HG03469 (cell line): ENCODE data around the gene ATP6AP2.
"Not testable (repeated sequence)": the region's sequence is repeated elsewhere in the genome, so short reads cannot be mapped to it uniquely, and the experiment has no call there.

ENCODE experiments used
- ATAC-seq: cut with Tn5 transposase; IDR thresholded peaks from one replicate; pipeline ENCODE4 v1.9.1; 2021; ENCODE audit warnings: mild to moderate bottlenecking, moderate library complexity, moderate number of reproducible peaks; ENCODE audit not compliant: unreplicated experiment

The ATP6AP2 gene

DNA sequence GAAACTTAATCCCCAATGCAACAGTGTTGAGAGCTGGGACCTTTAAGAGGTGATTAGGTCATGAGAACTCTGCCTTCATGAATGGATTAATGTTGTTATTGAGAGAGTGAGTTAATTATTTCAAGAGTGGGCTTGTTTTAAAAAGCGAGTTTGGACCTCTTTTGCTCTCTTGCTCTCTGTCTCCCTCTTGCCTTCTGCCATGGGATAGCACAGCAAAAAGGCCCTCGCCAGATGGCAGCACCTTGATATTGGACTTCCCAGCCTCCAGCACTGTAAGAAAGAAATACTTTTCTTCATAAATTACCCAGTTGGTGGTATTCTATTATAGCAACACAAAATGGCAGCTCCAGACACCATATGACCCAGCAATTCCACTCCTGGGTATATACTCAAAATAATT, 7.0 kb upstream of the ATP6AP2 start:
- ATAC-seq, result no peak

DNA sequence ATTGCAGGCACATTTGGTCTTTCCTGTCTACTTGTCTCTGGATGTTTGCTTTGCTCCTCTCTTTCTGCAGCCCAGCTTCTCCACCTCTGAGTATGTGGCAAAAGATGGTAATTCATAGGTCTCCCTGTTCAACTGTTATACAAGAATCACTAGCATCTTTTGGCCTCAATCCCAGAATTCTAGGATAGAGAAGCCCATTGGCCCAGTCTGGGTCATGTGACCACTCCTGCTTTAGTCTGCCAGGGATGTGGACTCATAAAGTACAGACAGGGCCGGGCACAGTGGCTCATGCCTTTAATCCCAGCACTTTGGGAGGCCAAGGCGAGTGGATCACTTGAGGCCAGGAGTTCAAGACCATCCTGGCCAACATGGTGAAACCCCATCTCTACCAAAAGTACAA, 5.4 kb upstream of the ATP6AP2 start:
- ATAC-seq, result not testable (repeated sequence)

DNA sequence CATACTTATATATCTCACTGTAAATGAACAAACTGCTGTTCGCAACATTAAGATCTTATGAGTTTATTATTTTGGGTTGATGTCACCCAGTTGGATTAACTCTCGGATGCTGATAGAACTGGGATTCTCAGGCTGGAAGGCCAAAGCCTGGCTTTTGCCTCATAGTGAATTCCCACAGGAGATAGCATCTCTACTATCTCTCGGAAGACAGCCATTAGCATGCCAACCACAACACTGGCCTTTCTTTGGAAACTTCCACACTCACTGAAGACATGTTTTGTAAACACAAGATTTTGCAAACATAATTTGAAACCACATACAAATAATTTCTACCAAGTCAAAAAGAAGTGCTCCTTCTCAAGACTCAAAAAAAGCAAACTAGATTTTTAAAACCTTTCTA, 4.5 kb upstream of the ATP6AP2 start:
- no peak for ATAC-seq

DNA sequence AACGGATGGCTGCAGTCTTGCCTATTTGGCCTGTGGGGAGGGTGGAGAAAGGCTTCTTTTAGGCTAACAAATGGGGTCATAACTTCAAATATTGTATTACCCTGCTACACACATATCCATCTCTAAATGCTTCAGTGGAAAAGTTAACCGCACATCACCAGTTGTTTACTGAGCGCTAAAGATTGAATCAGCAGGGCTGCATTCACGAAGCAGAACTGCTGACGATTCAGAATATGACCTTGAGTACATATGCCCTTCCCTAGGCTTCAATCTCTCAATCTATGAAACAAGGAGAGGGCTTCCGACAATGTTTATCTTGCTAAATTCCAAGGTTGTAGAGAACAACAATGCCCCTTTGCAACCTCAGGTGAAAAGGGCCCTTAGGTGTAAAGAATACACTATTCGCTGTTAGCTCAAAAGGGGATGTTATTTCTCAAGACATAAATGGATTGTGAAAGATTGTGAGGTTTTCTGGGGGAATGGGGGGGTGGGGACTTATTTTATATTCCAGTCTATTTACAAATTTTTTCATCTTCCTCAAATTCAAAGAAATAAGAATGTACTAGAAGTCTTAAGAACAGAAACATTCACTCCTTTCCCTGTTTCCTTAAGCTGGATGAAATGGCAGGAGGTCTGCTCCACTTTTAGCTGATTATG, 2.6 kb upstream of the ATP6AP2 start:
- no peak for ATAC-seq

DNA sequence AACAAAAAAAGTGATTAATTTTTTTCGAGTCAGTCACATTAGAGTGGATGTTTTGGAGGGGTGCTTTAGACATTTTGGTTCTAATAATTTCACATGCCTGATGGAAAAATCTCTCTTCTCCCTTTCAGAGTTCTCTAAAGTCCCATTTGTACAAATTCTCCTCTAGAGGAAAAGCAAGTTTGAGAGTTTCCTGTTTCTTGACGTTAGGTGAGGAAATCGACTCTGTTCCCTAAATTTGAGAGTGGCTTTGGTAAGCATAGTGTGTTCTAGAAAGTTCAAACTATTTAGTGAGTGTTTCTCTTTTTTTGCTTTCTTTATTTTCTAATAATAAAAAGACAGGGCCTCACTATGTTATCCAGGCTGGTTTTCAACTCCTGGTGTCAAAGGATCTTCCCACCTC, 1.6 kb upstream of the ATP6AP2 start:
- ATAC-seq, result no peak

DNA sequence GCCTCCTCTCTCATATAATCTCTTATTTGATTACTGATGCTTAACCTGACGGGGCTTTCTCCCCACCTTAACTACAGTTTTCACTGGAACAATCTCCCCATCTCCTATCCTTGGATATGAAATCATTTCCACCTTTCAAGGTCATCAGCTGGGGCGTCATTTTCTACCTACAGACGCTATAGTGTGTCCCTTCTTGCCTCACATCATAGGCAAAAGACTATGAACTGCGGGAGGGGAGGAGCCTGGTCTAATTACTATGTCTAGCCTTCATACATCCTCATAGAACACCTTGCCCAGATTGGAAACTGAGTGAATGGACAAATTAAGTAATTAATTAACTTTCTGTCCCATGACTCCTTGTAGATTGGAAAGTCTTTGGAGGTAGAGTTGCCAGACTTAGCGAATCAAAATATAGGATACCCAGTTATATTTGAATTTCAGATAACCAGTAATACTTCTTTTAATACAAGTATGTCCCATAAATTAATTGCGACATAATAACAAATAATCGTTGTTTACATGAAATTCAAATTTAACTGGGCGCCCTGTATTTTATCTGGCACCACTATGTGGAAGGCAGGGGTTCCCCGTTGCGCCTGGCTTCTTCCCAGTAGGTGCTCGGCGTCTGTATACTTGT, 752 bp upstream of the ATP6AP2 start:
- ATAC-seq, result peak; percentile 21

DNA sequence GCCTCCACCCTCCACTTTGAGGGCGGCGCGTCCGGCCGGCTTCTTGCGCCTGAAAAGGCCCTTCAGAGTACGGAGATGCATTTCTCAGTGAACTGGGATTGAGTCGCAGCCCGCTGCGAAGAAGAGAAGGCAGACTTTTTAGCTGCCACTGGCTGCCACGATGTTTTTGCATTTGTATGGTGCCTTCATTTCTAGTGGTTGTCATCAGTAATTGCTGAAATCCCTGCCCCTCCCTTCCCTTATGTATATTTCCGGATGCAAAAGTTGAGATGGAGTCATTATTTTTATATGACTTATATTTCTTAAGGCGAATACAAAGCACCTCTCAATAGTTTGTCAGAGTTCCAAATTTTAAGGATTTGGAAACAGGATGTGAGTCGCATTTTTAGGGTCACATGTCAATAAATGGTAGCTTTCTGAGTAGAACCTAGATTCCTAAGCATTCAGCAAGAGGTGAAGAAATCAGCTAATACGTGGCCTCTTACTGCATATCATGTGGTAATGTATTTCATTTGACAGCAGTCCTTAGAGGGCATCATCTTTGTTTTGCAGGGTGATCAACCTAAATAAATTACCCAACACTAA, 658 bp downstream of the ATP6AP2 start:
- ATAC-seq, result no peak

DNA sequence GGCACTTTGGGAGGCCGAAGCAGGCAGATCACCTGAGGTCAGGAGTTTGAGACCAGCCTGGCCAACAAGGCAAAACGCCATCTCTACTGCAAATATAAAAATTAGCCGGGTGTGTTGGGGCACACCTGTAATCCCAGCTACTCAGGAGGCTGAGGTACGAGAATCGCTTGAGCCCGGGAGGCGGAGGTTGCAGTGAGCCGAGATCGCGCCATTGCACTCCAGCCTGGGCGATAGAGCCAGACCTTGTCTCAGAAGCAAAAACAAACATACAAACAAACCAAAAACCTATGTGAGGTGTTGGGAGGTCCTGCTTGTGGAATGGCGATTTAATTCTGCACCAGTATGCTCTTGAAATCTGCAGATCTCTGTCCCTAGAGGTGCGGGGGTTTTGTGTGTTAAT, 1.4 kb downstream of the ATP6AP2 start:
- not testable (repeated sequence) for ATAC-seq

DNA sequence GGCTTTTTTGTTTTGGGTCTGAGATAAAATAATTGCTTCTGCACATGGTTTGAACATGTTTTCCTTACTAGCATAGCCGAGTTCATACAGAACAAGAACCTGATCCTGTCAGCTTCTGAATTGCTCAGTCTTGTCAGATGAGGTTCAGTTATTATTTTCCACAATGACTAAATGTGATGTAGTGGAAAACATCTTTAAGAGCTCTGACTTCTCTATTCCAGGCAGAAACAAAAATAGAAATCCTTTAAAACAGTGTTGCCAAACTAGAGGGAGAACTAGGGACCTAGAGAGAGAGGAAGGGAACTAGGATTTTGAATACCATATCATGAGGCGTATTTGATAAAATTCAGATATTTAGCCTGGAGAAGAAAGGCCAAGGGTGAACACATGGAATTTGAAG, 2.0 kb downstream of the ATP6AP2 start:
- no peak for ATAC-seq

DNA sequence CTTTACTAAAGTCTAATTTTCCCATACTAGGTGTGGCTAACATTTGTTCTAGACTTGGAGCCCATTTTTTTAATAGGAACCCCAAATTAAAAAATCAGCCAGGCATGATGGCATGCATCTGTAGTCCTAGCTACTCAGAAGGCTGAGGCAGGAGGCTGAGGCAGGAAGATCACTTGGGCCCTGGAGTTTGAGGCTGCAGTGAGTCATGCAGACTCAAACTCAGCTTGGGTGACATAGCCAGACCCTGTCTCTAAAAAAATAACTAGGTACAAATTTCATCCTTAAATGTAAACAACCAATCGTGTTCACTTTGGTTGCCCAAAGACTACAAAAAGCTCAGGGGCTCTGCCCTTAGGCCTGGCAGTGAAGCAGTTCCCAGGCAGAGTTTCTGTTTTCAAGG, 6.9 kb downstream of the ATP6AP2 start:
- not testable (repeated sequence) for ATAC-seq

DNA sequence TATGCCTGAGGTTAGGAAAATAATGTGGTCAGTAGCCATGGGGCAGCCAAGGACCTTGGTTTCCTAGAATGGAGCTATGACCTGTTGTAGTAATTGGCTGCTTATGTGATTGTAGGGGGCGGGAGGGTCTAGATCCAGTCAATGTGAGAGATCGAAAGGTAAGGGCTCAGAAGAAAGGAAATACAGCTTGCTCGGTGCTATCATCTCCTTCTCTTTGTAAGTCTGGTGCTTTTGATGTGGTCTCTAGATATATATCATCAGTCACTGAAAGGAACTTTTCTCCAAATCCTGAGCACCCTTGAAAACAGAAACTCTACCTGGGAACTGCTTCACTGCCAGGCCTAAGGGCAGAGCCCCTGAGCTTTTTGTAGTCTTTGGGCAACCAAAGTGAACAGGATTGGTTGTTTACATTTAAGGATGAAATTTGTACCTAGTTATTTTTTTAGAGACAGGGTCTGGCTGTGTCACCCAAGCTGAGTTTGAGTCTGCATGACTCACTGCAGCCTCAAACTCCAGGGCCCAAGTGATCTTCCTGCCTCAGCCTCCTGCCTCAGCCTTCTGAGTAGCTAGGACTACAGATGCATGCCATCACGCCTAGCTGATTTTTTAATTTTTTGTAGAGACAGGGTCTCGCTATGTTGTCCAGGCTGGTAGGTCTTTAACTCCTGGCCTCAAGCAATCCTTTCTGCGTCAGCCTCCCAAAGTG, 9.0 kb downstream of the ATP6AP2 start:
- ATAC-seq, result not testable (repeated sequence)

DNA sequence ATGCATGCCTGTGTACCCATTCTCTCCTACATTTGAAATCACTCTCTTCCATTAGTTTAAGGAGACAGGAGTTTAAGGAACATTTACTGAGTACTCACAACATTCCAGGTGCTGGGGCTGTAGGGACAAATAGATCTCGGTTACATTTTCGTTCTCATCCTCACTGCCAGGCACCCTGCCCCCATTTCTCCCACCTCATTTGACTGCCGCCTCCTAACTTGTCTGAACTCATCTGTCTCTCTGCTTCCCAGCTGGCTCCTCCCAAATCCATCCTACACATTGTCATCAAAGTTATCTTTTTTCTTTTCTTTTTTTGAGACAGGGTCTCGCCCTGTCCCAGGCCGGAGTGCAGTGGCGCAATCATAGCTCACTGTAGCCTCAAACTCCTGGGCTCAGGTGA, 22.7 kb downstream of the ATP6AP2 start:
- no peak for ATAC-seq

DNA sequence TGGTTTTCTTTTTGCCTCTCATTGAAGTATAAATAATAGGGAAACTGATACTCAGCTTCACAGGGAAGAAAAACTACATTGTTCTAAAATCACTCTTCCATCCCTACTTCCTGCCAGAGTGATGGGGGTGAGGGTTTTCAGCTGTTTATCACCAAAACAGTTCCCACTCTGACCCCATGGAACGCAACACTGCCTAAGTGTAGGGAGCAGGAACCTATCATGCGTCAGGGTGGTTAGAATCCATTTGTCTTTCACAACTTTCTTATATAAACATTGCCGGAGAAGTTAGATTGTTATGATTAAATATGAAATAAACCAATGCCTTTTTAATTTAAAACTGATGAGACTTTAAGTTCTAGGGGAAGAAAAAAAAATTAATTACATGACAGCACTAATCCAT, 26.6 kb downstream of the ATP6AP2 start:
- no peak for ATAC-seq

DNA sequence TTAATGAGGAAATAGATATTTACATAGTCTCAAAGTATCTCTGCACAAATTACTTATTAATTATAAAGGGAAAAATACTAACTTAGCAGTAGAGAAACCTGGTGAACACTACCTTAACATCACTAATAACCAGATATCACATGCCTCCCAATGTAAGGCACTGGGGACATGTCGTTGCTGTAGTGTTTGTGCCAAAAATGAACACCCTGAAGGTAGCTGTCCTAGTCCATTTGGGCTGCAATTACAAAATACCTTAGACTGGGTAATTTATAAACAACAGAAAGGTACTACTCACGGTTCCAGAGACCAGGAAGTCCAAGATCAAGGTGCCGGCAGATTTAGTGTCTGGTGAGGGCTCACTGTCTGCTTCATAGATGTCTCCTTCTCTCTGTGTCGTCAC, 31.7 kb downstream of the ATP6AP2 start:
- no peak for ATAC-seq

DNA sequence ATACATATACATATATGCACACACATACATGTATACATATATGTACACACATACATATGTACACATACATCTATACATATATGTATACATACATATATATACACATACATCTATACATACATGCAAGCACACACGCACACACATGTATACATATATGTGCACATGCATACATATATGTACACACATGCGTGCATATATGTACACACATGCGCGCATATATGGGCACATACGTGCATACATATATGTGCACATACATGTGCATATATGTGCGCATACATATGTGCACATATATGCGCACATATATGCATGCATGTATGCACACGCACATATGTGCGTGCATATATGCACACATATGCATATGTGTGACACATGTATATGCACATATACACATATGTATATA, 35.2 kb downstream of the ATP6AP2 start:
- no peak for ATAC-seq

DNA sequence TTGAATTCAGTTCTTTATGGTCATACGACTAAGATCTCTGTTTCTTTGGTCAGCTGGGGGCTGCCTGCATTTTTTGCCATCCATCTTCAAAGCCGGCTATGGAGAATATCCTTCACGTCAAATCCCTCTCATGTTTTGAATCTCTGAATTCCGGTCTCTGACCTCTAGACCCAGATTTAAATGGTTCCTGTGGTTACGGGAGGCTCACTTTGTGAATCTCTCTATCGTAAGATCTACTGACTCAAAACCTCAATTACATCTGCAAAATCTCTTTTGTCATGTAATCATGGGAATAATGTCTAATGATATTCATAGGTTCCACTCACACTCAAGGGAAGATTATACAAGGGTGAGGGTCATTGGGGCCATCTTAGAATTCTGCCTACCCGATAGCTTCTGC, 36.8 kb downstream of the ATP6AP2 start:
- ATAC-seq, result no peak

DNA sequence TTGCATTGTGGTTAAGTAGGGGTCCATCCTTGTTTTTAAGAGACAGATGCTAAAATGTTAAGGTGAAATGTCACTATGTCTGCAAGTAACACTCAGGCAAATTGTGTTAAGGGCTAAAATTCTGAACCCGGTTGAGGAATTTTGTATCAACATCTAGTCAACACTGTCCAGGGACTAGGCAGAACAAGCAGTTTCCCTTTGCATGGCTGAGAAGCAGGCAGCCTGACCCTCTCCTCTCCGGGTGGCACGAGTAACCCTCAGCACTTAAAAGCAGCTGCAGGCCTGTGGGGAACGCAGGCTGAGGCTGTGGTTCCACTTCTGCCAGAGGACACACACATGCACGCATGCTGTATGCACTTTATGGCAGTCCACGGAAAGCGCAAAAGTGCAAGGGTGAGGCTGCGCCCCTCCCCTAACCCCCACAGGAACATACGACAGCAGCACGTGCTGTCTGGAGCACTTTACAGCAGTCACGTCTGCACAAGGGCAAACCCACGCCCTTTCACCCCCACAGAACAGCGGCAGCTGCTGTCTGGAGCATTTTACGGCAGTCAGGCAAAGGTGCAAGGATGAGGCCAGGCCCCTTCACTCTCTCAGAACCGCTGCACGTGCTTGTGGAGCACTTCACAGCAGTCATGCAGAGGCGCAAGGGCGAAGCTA, 41.8 kb downstream of the ATP6AP2 start:
- no peak for ATAC-seq

DNA sequence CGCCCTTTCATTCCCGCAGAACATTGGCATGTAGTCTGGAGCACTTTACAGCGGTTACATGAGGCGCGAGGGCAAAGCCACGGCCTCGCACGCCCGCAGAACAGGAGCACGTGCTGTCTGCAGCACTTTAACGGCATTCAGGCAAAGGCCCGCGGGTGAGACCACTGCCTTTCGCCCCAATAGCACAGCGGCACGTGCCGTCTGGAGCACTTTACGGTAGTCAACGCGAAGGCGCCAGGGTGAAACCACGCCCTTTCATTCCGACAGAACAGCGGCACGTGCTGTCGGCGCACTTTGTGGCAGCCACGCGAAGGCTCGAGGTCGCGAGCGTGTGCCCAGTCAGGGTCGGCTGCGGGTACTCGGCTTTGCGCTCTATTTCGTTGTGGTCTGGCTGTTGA, 42.4 kb downstream of the ATP6AP2 start, which contains the start of gene MPC1L:
MPC1L (plus strand) TSS at position 290 of the 398 bp plus-strand sequence. CDS start 138 bp downstream, outside the sequence.
- no peak for ATAC-seq

DNA sequence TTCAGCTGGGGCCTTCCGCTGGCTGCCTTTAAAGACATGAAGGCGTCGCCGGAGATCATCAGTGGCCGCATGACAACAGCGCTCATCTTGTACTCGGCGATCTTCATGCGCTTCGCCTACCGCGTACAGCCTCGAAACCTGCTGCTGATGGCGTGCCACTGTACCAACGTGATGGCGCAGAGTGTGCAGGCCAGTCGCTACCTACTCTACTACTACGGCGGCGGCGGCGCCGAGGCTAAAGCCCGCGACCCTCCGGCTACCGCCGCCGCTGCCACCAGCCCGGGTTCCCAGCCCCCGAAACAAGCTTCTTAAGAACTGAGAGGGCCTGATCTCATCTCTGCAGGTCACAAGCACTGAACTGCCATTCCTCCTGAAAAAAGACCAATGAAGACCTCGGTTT, 42.9 kb downstream of the ATP6AP2 start:
- no peak for ATAC-seq

DNA sequence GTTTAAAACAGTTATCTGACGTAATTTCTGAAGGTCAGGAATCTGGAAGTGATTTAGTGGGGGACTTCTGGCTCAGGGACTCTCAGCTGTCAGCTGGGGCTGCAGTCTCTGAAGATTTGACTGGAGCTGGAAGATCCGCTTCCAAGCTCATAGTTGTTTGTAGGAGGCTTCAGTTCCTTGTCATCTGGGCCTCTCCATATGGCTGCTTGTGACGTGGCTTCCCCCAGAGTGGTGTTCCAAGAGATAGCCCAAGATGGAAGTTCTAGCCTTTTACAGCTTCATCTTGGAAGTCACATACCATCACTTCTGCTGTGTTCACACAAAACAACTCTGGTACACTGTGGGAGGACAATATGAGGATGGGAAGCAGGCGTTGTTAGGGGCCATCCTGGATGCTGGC, 44.5 kb downstream of the ATP6AP2 start:
- no peak for ATAC-seq

DNA sequence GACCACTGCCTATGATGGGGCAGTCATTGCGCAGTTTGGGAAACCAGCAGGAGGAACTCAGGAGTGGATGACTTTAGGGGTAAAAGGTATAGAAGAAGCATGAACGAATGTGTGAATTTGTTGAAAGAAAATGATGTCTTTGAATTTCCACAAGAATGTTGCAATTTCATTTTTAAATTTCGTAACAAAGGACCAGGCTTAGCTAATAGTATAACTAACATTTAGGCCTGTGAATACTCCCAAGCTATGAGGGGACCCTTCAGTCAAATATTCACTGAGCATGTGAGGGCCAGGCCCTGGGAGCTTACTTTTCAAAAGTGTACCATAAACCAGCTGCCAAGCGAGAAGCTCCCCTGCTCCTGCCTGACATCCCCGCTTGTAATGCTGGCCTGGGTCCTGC, 47.7 kb downstream of the ATP6AP2 start:
- no peak for ATAC-seq
